ENCODE data around the gene SLC22A13. TPM values are rescaled to one million over a fixed set of nuclear protein-coding genes. Genes with fewer than 3 reads are reported as not detected.

Gene SLC22A13
- total and polyA plus RNA-seq, 10 of the 15 experiments (the other 5 are each of a cell fraction or from before 2014, with no cell fraction given) = 0.03 to 0.19 (median 0.11) TPM; not detected in 5

DNA sequence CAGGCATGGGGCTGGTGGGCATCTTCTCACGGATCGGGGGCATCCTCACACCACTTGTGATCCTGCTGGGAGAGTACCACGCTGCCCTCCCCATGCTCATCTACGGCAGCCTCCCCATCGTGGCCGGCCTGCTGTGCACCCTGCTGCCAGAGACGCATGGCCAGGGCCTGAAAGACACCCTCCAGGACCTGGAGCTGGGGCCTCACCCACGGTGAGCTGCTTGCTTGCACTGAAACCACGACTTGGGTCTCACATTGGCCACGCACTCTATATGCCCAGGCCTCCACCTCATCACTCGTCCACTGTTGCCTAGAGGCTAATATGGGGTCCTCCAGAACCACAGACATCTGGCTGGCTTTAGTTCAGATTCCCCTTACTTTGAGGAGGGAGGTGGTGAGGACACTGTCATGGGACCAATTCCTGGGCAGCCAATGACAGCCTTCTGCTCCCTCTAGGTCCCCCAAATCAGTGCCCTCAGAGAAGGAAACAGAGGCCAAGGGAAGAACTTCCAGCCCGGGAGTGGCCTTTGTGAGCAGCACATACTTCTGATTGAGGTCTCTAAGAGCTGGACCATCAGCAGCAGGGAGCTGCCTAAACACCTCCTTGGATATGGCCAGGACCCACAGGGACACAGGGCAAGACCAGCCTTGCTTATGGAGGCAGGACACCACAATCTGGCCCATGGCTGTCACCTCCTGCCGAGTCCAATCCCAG, 11.5 kb downstream of the SLC22A13 start (continued):
- no peak for TF ChIP-seq SMAD5 (IDR thresholded peaks at IDR 0.05; ENCODE audit: low read depth)
- no peak for TF ChIP-seq HDAC2 (IDR thresholded peaks at IDR 0.05)
- TF ChIP-seq NRF1 (conservative IDR thresholded peaks at IDR 0.05; ENCODE audit: low read depth, low read length) = no peak
- TF ChIP-seq MEF2B (IDR thresholded peaks at IDR 0.05; ENCODE audit: partially characterized antibody, poor library complexity, severe bottlenecking) = no peak

DNA sequence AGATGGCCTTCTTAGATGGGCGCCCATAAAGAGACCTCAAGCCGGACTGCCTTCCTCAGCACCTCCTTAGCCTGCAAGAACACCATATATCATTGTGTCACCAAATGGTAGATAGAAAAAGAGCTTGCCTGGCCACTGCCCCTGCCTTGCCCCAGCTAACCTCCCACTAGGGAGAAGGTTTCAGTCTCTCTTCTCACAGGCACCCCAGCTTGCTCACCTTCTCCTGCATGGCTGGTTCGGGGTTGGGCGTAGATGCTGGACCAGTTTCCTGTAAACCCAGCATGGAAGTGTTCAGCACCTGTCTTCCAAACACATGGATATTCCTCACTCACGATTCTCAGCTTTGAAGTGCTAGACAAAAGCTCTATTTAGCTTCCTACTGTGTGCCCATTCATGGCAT, 13.2 kb downstream of the SLC22A13 start:
- POLR2A ChIA-PET = no interaction called here

More for the DNA sequence above, 13.2 kb downstream of the SLC22A13 start:
- ChIA-PET RAD21 (ENCODE audit: unreplicated experiment) (no interaction called here), SMC1A (ENCODE audit: uncharacterized antibody, unreplicated experiment) (interaction anchor here (0.8 to 0.9 kb wide), 2 partner anchors 86 to 141 kb away, joined by 3 to 4 read pairs; partner anchors contain the start of gene MYD88), CTCF (interaction anchor here (1.1 kb wide), 1 partner anchor 161 kb away, joined by 3 read pairs; no protein-coding TSS in a partner anchor)
- Histone ChIP-seq H3K27me3 (replicated peaks in 1 of 2; ENCODE audit: control insufficient read depth in 2 of 2, insufficient read depth in 2 of 2, low read length in 1 of 2) (no peaks in the 10 kb centered on the region; a peak in 1 of 4 replicates), H3K4me1 (ENCODE audit: control insufficient read depth, insufficient read depth, low read length) (no peaks in the 10 kb centered on the region), H3K27ac (ENCODE audit: control insufficient read depth, insufficient read depth) (no peak overlapping the region), H3K9me3 (replicated peaks; ENCODE audit: control insufficient read depth, insufficient read depth, low read length) (no peaks in the 10 kb centered on the region), H3K4me2 (ENCODE audit: control insufficient read depth, insufficient read depth) (no peak overlapping the region), H3K9ac (ENCODE audit: control insufficient read depth, insufficient read depth, low read length) (no peak overlapping the region), H3K4me3 (no peak overlapping the region), H2AFZ (ENCODE audit: control insufficient read depth, low read depth, low read length) (no peak overlapping the region), H3K79me2 (ENCODE audit: control insufficient read depth, insufficient read depth, low read length) (no peaks in the 10 kb centered on the region), H3K36me3 (ENCODE audit: control insufficient read depth in 2 of 2, insufficient read depth in 2 of 2, low read length in 1 of 2) (no peaks in the 10 kb centered on the region), H4K20me1 (ENCODE audit: control insufficient read depth, insufficient read depth) (no peaks in the 10 kb centered on the region)
- 47% methylated on average over 5 of the region's 5 CpGs for WGBS (ENCODE audit: insufficient coverage, insufficient replicate concordance, low lambda C conversion rate, missing lambda C conversion rate)
- in situ Hi-C loops (cut with MboI) = no loop called here
- DNase-seq (ENCODE audit: low read depth, low spot score) (no peak), ATAC-seq (no peak), FAIRE-seq (no peak)
- intact Hi-C loops (cut with micrococcal nuclease; ENCODE audit: unreplicated experiment) = no loop called here
- no TSS peak for BruUV-seq (replicated peaks)
- TF ChIP-seq, protein P1, sequence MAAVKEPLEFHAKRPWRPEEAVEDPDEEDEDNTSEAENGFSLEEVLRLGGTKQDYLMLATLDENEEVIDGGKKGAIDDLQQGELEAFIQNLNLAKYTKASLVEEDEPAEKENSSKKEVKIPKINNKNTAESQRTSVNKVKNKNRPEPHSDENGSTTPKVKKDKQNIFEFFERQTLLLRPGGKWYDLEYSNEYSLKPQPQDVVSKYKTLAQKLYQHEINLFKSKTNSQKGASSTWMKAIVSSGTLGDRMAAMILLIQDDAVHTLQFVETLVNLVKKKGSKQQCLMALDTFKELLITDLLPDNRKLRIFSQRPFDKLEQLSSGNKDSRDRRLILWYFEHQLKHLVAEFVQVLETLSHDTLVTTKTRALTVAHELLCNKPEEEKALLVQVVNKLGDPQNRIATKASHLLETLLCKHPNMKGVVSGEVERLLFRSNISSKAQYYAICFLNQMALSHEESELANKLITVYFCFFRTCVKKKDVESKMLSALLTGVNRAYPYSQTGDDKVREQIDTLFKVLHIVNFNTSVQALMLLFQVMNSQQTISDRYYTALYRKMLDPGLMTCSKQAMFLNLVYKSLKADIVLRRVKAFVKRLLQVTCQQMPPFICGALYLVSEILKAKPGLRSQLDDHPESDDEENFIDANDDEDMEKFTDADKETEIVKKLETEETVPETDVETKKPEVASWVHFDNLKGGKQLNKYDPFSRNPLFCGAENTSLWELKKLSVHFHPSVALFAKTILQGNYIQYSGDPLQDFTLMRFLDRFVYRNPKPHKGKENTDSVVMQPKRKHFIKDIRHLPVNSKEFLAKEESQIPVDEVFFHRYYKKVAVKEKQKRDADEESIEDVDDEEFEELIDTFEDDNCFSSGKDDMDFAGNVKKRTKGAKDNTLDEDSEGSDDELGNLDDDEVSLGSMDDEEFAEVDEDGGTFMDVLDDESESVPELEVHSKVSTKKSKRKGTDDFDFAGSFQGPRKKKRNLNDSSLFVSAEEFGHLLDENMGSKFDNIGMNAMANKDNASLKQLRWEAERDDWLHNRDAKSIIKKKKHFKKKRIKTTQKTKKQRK (IDR thresholded peaks at IDR 0.05; ENCODE audit: low read depth, low read length) = no peak
- TF ChIP-seq, protein P2, sequence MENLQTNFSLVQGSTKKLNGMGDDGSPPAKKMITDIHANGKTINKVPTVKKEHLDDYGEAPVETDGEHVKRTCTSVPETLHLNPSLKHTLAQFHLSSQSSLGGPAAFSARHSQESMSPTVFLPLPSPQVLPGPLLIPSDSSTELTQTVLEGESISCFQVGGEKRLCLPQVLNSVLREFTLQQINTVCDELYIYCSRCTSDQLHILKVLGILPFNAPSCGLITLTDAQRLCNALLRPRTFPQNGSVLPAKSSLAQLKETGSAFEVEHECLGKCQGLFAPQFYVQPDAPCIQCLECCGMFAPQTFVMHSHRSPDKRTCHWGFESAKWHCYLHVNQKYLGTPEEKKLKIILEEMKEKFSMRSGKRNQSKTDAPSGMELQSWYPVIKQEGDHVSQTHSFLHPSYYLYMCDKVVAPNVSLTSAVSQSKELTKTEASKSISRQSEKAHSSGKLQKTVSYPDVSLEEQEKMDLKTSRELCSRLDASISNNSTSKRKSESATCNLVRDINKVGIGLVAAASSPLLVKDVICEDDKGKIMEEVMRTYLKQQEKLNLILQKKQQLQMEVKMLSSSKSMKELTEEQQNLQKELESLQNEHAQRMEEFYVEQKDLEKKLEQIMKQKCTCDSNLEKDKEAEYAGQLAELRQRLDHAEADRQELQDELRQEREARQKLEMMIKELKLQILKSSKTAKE (IDR thresholded peaks at IDR 0.05; ENCODE audit: low read depth, poor library complexity, severe bottlenecking) = no peak
- TF ChIP-seq RELA (IDR thresholded peaks at IDR 0.05; ENCODE audit: borderline replicate concordance, partially characterized antibody) (no peak), CHD1 (IDR thresholded peaks at IDR 0.05; ENCODE audit: low read depth, low read length) (no peak), CEBPB (IDR thresholded peaks at IDR 0.05; ENCODE audit: borderline replicate concordance in 1 of 2, low read depth in 2 of 2, low read length in 2 of 2) (no peak)
- TF ChIP-seq, protein P3, sequence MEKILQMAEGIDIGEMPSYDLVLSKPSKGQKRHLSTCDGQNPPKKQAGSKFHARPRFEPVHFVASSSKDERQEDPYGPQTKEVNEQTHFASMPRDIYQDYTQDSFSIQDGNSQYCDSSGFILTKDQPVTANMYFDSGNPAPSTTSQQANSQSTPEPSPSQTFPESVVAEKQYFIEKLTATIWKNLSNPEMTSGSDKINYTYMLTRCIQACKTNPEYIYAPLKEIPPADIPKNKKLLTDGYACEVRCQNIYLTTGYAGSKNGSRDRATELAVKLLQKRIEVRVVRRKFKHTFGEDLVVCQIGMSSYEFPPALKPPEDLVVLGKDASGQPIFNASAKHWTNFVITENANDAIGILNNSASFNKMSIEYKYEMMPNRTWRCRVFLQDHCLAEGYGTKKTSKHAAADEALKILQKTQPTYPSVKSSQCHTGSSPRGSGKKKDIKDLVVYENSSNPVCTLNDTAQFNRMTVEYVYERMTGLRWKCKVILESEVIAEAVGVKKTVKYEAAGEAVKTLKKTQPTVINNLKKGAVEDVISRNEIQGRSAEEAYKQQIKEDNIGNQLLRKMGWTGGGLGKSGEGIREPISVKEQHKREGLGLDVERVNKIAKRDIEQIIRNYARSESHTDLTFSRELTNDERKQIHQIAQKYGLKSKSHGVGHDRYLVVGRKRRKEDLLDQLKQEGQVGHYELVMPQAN (conservative IDR thresholded peaks at IDR 0.05) = no peak
